GM12878 (cell line): ENCODE results near the gene CTNNAL1. TPM values are rescaled to one million over a fixed set of nuclear protein-coding genes. Genes with fewer than 3 reads are reported as not detected.

Source experiments
- ATAC-seq: fragments of 200-7000 bp; cut with Tn5 transposase; 3 replicates; pipeline ENCODE4 v1.9.1; 2020; ENCODE audit warnings: mild to moderate bottlenecking, moderate library complexity
- BruUV-seq: library from RNA; stranded (reverse); fragments of 400-500 nt; replicated peaks from 2 replicates; lab custom pipeline; 2021; lab: Mats Ljungman, UMichigan
- CTCF ChIA-PET: fragments of 300-600 bp; sonication (Branson Sonifier 250); formaldehyde crosslinking; extraction: SDS; loops from one replicate; lab custom pipeline; 2021; ENCODE audit warnings: inconsistent platforms; lab: Yijun Ruan, JAX
- POLR2A ChIA-PET: fragments of 350-600 bp; formaldehyde crosslinking; extraction: SDS; loops from one replicate; lab custom pipeline; 2021; ENCODE audit warnings: inconsistent platforms; lab: Charles Lee
- RAD21 ChIA-PET: fragments of 300-600 bp; sonication (Branson Sonifier 250); formaldehyde crosslinking; loops from one replicate; lab custom pipeline; 2023; ENCODE audit warnings: antibody characterized with exemption; ENCODE audit not compliant: unreplicated experiment; lab: Charles Lee
- SMC1A ChIA-PET: fragments of 300-600 bp; sonication (Branson Sonifier 250); formaldehyde crosslinking; loops from one replicate; lab custom pipeline; 2023; ENCODE audit not compliant: unreplicated experiment, uncharacterized antibody; lab: Charles Lee
- DNase-seq: peaks from one replicate; pipeline ENCODE4 v3.0.0-alpha.2; 2011; ENCODE audit warnings: low read depth, low spot score
- FAIRE-seq: peaks from 3 replicates; lab custom pipeline; 2011; peaks lifted over from hg19 to GRCh38; lab: Jason Lieb, UNC
- H2AFZ ChIP-seq: 2 replicates; pipeline ENCODE4 v1.6.0; 2011; ENCODE audit warnings: low read depth, low read length, control low read depth; ENCODE audit not compliant: control insufficient read depth
- H3K27ac ChIP-seq: 2 replicates; pipeline ENCODE4 v1.5.1; 2011; ENCODE audit warnings: control low read depth; ENCODE audit not compliant: control insufficient read depth, insufficient read depth
- H3K27me3 ChIP-seq, 2 experiments: replicated peaks in 1 of 2; 2 replicates each; pipeline versions ENCODE4 v1.6.0 to v1.6.1; 2011; ENCODE audit warnings: low read length in 1 of 2; ENCODE audit not compliant: control insufficient read depth in 2 of 2, insufficient read depth in 2 of 2
- H3K36me3 ChIP-seq, 2 experiments: 2 replicates each; pipeline ENCODE4 v1.5.1; 2011; ENCODE audit warnings: low read length in 1 of 2; ENCODE audit not compliant: control insufficient read depth in 2 of 2, insufficient read depth in 2 of 2
- H3K4me1 ChIP-seq: 2 replicates; pipeline ENCODE4 v1.6.1; 2011; ENCODE audit warnings: mild to moderate bottlenecking, low read length, moderate library complexity, mixed read lengths; ENCODE audit not compliant: control insufficient read depth, insufficient read depth
- H3K4me2 ChIP-seq: 2 replicates; pipeline ENCODE4 v1.6.0; 2011; ENCODE audit warnings: control low read depth; ENCODE audit not compliant: control insufficient read depth, insufficient read depth
- H3K4me3 ChIP-seq: fragments of 200-600 bp; sonication (generic); 2 replicates; pipeline ENCODE4 v1.5.1; 2016
- H3K79me2 ChIP-seq: 2 replicates; pipeline ENCODE4 v1.6.0; 2011; ENCODE audit warnings: low read length; ENCODE audit not compliant: control insufficient read depth, insufficient read depth
- H3K9ac ChIP-seq: 2 replicates; pipeline ENCODE4 v1.8.0; 2011; ENCODE audit warnings: low read length, control low read depth, mixed read lengths; ENCODE audit not compliant: control insufficient read depth, insufficient read depth
- H3K9me3 ChIP-seq: replicated peaks from 3 replicates; pipeline ENCODE4 v1.5.1; 2011; ENCODE audit warnings: mild to moderate bottlenecking, low read length; ENCODE audit not compliant: control insufficient read depth, insufficient read depth
- H4K20me1 ChIP-seq: 2 replicates; pipeline ENCODE4 v1.6.0; 2011; ENCODE audit not compliant: control insufficient read depth, insufficient read depth
- BHLHE40 ChIP-seq, 2 experiments: fragments of 450-650 bp in 1 of 2; IDR thresholded peaks; 2 replicates each; pipeline ENCODE4 v1.6.1; 2011 to 2017; ENCODE audit warnings: low read depth in 2 of 2, borderline replicate concordance in 1 of 2, improper control_type of control experiment in 1 of 2, low read length in 1 of 2, mild to moderate bottlenecking in 1 of 2
- CEBPZ ChIP-seq: fragments of 150-350 bp; IDR thresholded peaks from 2 replicates; pipeline ENCODE4 v1.6.1; 2016; ENCODE audit warnings: low read depth, low read length
- EGR1 ChIP-seq, 2 experiments: IDR thresholded peaks; 1 replicate in 1 of 2; 2 replicates in 1 of 2; pipeline ENCODE4 v1.6.1; 2011 to 2012; ENCODE audit warnings: low read depth in 2 of 2, low read length in 2 of 2, borderline replicate concordance in 1 of 2, mild to moderate bottlenecking in 1 of 2, moderate library complexity in 1 of 2
- FOS ChIP-seq: IDR thresholded peaks from 3 replicates; pipeline ENCODE4 v1.6.1; 2011; ENCODE audit warnings: borderline replicate concordance; ENCODE audit not compliant: insufficient read length; ENCODE audit errors: extremely low read depth
- HCFC1 ChIP-seq: fragments of 150-350 bp; IDR thresholded peaks from 2 replicates; pipeline ENCODE4 v1.6.1; 2014; ENCODE audit warnings: low read length
- HSF1 ChIP-seq: fragments of 150-350 bp; IDR thresholded peaks from 2 replicates; pipeline ENCODE4 v1.6.1; 2014; ENCODE audit warnings: mild to moderate bottlenecking, low read depth, low read length
- MTA2 ChIP-seq: fragments of 450-650 bp; IDR thresholded peaks from 2 replicates; pipeline ENCODE4 v1.6.1; 2016; ENCODE audit warnings: low read depth, mild to moderate bottlenecking, moderate library complexity
- NFIC ChIP-seq: IDR thresholded peaks from 2 replicates; pipeline ENCODE4 v1.6.1; 2012; ENCODE audit warnings: low read depth, mild to moderate bottlenecking, inconsistent platforms, low read length, moderate library complexity
- POU2F2 ChIP-seq: IDR thresholded peaks from 3 replicates; pipeline ENCODE4 v1.6.1; 2011; ENCODE audit warnings: low read depth, mild to moderate bottlenecking, low read length, borderline replicate concordance
- RBBP5 ChIP-seq: fragments of 200-600 bp; sonication (generic); conservative IDR thresholded peaks from 2 replicates; pipeline ENCODE4 v1.6.1; 2016
- TBL1XR1 ChIP-seq: IDR thresholded peaks from 2 replicates; pipeline ENCODE4 v1.6.1; 2012; ENCODE audit warnings: low read depth, low read length, improper control_type of control experiment
- USF1 ChIP-seq: IDR thresholded peaks from 2 replicates; pipeline ENCODE4 v1.6.1; 2011; ENCODE audit warnings: borderline replicate concordance, low read depth, mild to moderate bottlenecking, moderate library complexity, mixed read lengths, low read length; ENCODE audit not compliant: insufficient read depth; ENCODE audit errors: extremely low read length
- ZBTB40 ChIP-seq: fragments of 450-650 bp; IDR thresholded peaks from 2 replicates; pipeline ENCODE4 v1.6.1; 2016; ENCODE audit warnings: mild to moderate bottlenecking, moderate library complexity, borderline replicate concordance
- ZNF207 ChIP-seq: fragments of 450-650 bp; IDR thresholded peaks from 2 replicates; pipeline ENCODE4 v1.6.1; 2014; ENCODE audit warnings: antibody characterized with exemption, mild to moderate bottlenecking, borderline replicate concordance
- ZNF24 ChIP-seq: fragments of 450-650 bp; IDR thresholded peaks from 2 replicates; pipeline ENCODE4 v1.6.1; 2017; ENCODE audit warnings: antibody characterized with exemption, mild to moderate bottlenecking
- WGBS: methylation state at CpG from one replicate; pipeline ENCODE4 v1.1.6; 2016; ENCODE audit warnings: low lambda C conversion rate; ENCODE audit not compliant: insufficient replicate concordance, insufficient coverage; ENCODE audit errors: missing lambda C conversion rate; 5-methylcytosine and 5-hydroxymethylcytosine counted together
- in situ Hi-C: fragments of 300-500 bp; cut with MboI; formaldehyde crosslinking; loops from 9 replicates; pipeline ENCODE4 v1.14.3; 2018; ENCODE audit warnings: mixed read lengths
- intact Hi-C: fragments of 100-400 bp; cut with micrococcal nuclease; formaldehyde crosslinking; loops from one replicate; pipeline ENCODE4 v1.14.2; 2022; ENCODE audit not compliant: unreplicated experiment
- polyA plus RNA-seq, 11 experiments: library from polyadenylated mRNA; depleted of rRNA in 4 of 11; unstranded in 6 of 11; stranded (reverse) in 5 of 11; fragments of >200 nt; fragmentation: Nextera tagmentation in 4 of 11; fragmentation: Illumina TruSeq in 1 of 11; extraction: Ambion mirVana in 4 of 11; extraction: Trizol in 1 of 11; gene quantifications; 1 replicate in 1 of 11; 2 replicates in 10 of 11; pipeline versions ENCODE4 v1.2.1 to v1.2.3, GENCODE V29; 2011 to 2016; ENCODE audit warnings: inconsistent platforms in 2 of 11, missing spikeins in 2 of 11, low read depth in 1 of 11
- total RNA-seq, 4 experiments: library from RNA; depleted of rRNA in 3 of 4; stranded (reverse); fragments of >200 nt in 3 of 4; fragmentation: Illumina TruSeq in 1 of 4; extraction: Trizol in 1 of 4; gene quantifications; 2 replicates each; pipeline versions ENCODE4 v1.2.1 to v1.2.3, GENCODE V29; 2013 to 2021

Gene CTNNAL1
- total and polyA plus RNA-seq, 10 of the 15 experiments (the other 5 are each of a cell fraction or from before 2014, with no cell fraction given) = 16.3 to 82.5 (median 45.2) TPM

- in situ Hi-C loops (no loop called here), intact Hi-C loops (no loop called here)
- SMC1A ChIA-PET = interaction anchor here (2.3 kb wide), 1 partner anchor 17 kb away, joined by 9 read pairs; no protein-coding TSS in a partner anchor
- Histone ChIP-seq H3K27ac (no peak overlapping the region), H3K9ac (no peak overlapping the region), H3K36me3 (peaks cover 6 to 14% of the 10 kb centered on the region in 2 experiments), H3K9me3 (no peaks in the 10 kb centered on the region), H3K4me1 (no peaks in the 10 kb centered on the region), H3K4me2 (no peak overlapping the region), H3K4me3 (no peak overlapping the region), H4K20me1 (no peaks in the 10 kb centered on the region), H2AFZ (no peak overlapping the region), H3K79me2 (no peaks in the 10 kb centered on the region), H3K27me3 (no peaks in the 10 kb centered on the region)
- CTCF ChIA-PET = no interaction called here
- 100% methylated on average over 3 of the region's 3 CpGs for WGBS
- RAD21 ChIA-PET = no interaction called here
- ATAC-seq (no peak), DNase-seq (no peak), FAIRE-seq (no peak)
- POLR2A ChIA-PET = no interaction called here
- no TSS peak for BruUV-seq
- TF ChIP-seq ZBTB40 (no peak), HCFC1 (no peak), USF1 (no peak), EGR1 (IDR thresholded peaks at IDR 0.05; ENCODE audit: borderline replicate concordance in 1 of 2, low read depth in 2 of 2, low read length in 2 of 2) (no peak), BHLHE40 (IDR thresholded peaks at IDR 0.05; ENCODE audit: borderline replicate concordance in 1 of 2, low read depth in 2 of 2, low read length in 1 of 2) (no peak), ZNF24 (no peak), FOS (no peak), ZNF207 (no peak), MTA2 (no peak), POU2F2 (no peak), RBBP5 (no peak), NFIC (no peak), HSF1 (no peak), TBL1XR1 (no peak), CEBPZ (no peak)
These were observed 46.9 kb upstream of the CTNNAL1 start for GRCh38 chr9:109060191-109060590.
